Fibroblast of mammary gland (primary cell): ENCODE data around the gene STUM.

Experiments used
- DNase-seq: peaks from one replicate; pipeline ENCODE4 v3.0.0-alpha.2; 2010; ENCODE audit warnings: low read depth
- H3K4me3 ChIP-seq: 2 replicates; pipeline ENCODE4 v1.5.1; 2011; ENCODE audit warnings: low read depth, mild to moderate bottlenecking, low read length, moderate library complexity; ENCODE audit not compliant: control insufficient read depth
- CTCF ChIP-seq: conservative IDR thresholded peaks from 2 replicates; pipeline ENCODE4 v1.5.1; 2011; ENCODE audit warnings: low read depth, low read length, inconsistent platforms; ENCODE audit not compliant: control insufficient read depth, insufficient read depth

Gene STUM

DNA sequence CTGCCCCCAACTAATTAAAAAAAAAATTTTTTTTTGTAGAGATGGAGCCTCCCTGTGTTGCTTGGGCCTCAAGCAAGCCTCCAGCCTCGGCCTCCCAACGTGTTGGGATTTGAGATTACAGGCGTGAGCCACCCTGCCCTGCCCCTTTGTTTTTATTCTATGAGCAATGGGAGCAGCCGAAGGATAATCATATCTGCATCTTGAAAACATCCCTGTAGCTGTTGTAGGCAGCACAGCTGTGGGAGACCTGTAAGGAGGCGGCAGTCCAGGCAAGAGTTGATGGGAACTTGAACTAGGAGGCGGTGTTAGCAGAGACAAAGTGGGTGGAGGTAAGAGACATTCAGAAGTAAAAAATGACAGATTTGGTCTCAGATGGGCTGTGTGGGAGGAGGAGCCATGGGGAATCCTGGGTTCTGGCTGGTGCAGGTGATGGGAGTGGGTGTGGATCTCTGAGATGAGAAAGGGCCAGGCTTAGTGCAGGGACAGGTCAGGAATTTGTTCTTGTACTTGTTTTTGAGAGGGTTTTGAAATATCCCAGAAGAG, 31.3 kb downstream of the STUM start:
- DNase-seq: no peak
- no peak for TF ChIP-seq CTCF
- no peak overlapping the region for H3K4me3 ChIP-seq

DNA sequence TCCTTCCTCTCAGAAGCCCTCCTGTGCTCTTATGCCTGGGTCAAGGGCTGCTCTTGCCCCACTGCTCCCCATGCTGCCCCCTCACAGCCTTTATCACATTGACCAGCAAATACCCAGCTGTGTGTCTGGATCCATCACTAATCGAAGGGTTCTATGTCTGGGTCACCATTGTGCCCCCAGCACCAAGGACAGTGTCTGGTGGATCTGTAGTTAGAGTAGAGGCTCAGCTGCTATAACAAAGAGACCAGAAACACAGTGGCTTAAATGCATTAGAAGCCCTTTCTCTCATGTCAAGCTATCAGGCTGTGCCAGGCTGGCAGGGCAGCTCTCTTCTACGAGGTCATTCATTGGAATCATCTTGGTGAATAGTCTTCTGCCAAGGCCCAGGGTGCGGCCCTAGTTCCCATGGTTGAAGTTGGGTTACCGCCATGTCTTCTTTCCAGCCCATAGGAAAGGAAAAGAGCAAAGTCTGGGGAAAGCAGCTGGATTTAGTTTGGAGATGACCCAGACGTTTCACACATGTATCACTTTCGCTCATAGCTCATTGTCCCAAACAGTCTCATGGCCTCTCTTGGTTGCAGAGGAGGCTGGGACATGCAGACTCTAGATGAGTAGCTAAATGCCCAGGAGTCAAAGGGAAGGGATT, 32.2 kb downstream of the STUM start:
- no peak overlapping the region for H3K4me3 ChIP-seq
- DNase-seq: no peak
- TF ChIP-seq CTCF: no peak

DNA sequence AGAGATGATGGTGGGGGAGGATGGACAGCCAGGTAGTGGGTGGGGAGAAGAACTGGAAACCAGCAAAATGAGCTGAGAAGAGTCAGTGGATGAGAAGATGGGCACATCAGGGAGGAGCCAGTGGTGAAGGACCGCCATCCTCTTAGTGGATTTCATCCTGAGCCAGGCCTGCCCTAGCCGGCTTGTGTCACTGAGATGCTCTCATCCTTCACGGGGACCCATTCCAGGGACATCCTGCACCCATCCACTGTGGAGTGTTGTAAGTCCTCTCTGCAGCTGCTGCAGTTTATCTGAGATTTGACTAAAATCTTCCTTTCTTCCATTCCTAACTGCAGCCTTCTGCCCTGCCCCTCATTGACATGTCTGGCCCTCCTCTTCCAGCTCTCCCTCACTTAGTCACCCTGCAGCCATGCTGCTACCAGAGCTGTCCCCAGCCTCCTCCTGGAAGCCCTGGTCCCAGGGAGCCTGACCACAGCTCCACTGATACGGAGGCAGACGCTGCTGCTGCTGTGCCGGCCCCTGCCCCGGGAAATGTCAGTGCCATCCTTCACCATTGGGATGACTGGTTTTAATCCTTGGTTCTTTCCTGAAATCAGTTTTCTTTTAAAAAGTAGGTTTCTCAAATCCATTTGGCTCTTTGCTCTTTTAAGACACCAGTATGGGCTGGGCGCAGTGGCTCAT, 33.2 kb downstream of the STUM start:
- no peak for DNase-seq
- TF ChIP-seq CTCF: no peak
- H3K4me3 ChIP-seq: no peak overlapping the region

GRCh38 chr1:226582966-226583365, 34.4 kb downstream of the STUM start:
- H3K4me3 ChIP-seq: no peak overlapping the region
- DNase-seq: no peak
- TF ChIP-seq CTCF: no peak

DNA sequence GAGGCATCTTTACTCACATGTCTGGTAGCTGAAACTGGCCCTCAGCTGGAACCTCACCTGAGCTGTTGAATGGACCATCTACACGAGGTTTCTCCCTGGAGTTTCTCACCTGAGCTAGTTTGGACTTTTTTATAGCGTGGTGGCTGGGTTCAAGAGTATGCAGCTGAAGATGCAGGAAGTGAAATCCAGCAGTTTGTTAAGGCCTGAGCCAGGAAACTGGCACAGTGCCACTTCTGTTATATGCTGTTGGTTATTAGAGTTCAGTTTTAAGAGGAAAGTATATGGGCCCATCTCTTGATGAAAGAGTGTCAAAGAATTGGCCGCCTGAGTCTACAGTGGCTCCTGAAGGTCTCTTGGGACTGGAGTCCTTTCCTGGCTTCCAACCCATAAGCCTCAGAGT, 35.6 kb downstream of the STUM start:
- DNase-seq: no peak
- TF ChIP-seq CTCF: no peak
- no peak overlapping the region for H3K4me3 ChIP-seq

DNA sequence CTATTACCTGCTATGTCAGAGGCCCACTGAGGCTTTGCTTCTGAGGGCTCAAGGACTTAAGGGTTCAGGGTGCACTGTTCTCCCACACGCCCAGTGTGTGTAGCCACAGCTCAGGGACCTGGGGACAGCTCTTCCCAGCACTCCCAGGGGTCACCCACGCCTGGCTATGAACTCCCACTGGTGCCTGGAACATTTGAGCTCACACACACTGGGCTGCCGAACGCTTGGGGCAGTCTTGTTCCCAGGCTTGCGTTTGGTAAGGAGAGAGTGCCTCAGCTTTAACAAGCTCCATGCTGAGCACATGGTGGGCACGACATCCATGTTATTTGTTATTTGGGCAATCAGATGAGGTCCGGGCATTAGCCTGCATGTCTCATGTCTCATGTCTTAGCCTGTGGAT, 37.6 kb downstream of the STUM start:
- DNase-seq: no peak
- TF ChIP-seq CTCF: no peak
- no peak overlapping the region for H3K4me3 ChIP-seq
